ENCODE measurements around the gene TSSC4. TPM values are rescaled to one million over a fixed set of nuclear protein-coding genes. Genes with fewer than 3 reads are reported as not detected.
"Not testable (repeated sequence)": the region's sequence is repeated elsewhere in the genome, so short reads cannot be mapped to it uniquely, and the experiment has no call there.

The TSSC4 gene
- polyA plus RNA-seq, 1 experiment, result 30.5 TPM

DNA sequence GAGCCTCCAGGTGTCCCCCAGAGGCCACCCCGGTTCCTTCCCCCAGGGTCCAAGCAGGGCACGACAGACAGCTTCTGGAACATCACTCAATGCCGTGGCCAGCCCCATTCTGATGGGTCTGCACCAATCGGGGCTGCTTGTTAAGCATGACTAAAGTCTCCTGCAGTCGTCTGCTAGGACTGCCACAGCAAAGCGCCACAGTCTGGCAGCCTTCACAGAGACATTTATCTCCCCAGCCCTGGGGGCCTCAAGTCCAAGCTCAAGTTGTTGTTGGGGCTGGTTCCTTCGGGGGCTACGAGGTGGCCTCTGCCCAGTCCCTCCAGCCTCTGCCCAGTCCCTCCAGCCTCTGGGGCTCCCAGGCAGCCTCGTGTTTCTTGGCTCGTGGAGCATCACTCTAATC, 37.4 kb upstream of the TSSC4 start:
- CTCF ChIA-PET, result interaction anchor here (1.4 to 2.1 kb wide), 2 partner anchors 57 to 58 kb away, joined by 4 to 6 read pairs; no protein-coding TSS in a partner anchor
- POLR2A ChIA-PET, result no interaction called here
- no peaks in the 10 kb centered on the region for H3K36me3 ChIP-seq (ENCODE audit: control insufficient read depth, insufficient read depth, low read length)
- DNase-seq (ENCODE audit: low read depth), result no peak
- TF ChIP-seq, protein P1, sequence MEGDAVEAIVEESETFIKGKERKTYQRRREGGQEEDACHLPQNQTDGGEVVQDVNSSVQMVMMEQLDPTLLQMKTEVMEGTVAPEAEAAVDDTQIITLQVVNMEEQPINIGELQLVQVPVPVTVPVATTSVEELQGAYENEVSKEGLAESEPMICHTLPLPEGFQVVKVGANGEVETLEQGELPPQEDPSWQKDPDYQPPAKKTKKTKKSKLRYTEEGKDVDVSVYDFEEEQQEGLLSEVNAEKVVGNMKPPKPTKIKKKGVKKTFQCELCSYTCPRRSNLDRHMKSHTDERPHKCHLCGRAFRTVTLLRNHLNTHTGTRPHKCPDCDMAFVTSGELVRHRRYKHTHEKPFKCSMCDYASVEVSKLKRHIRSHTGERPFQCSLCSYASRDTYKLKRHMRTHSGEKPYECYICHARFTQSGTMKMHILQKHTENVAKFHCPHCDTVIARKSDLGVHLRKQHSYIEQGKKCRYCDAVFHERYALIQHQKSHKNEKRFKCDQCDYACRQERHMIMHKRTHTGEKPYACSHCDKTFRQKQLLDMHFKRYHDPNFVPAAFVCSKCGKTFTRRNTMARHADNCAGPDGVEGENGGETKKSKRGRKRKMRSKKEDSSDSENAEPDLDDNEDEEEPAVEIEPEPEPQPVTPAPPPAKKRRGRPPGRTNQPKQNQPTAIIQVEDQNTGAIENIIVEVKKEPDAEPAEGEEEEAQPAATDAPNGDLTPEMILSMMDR (IDR thresholded peaks at IDR 0.05; ENCODE audit: insufficient read depth, low read depth, low read length), result no peak
- peaks cover 1% of the 10 kb centered on the region; the same call in 1 of the 2 replicates for H3K27me3 ChIP-seq (ENCODE audit: control insufficient read depth, insufficient read depth, low read length)
- no peak overlapping the region for H3K4me3 ChIP-seq (ENCODE audit: low read depth, low read length)

DNA sequence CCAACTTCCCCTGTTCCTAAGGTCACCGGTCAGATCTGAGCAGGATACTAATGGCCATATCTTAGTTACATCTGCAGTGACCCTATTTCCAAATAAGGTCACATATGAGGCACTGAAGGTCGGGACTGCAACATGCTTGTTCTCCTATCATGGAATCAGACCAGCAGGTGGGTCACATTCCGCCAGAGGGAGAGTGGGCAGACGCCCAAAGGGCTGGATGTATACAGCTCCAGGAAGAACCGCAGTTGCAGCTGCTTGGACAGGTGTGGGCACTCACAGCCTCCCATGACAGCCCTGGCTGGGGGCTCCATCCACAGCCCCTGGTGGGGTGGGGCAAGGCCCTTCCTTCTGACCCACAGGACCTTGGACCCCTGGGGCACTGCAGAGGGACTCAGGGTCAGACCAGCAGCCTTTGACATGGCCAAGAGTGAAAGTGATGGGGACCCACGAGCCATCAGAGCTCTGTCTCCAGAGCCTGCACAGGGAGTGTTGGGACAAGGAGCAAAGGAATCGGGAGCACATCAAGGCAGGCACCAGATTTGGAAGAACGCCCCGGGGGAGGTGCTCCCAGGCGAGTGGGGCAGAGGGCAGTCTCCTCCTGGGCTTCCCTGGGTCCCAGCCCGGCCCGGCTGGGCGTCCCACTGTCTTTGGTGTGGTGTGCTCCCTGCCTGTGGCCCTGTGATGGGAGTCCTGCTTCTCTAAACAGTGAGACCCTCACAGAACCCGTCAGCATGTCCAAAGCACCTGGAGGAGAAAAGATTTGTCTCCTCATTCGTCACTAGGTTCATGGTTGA, 36.8 kb upstream of the TSSC4 start:
- no peak for DNase-seq (ENCODE audit: low read depth)
- TF ChIP-seq, protein P1 (IDR thresholded peaks at IDR 0.05; ENCODE audit: insufficient read depth, low read depth, low read length), result no peak
- ChIA-PET CTCF (interaction anchor here (1.4 kb wide), 1 partner anchor 58 kb away, joined by 4 read pairs; no protein-coding TSS in a partner anchor), POLR2A (no interaction called here)
- Histone ChIP-seq H3K36me3 (ENCODE audit: control insufficient read depth, insufficient read depth, low read length) (no peaks in the 10 kb centered on the region), H3K27me3 (ENCODE audit: control insufficient read depth, insufficient read depth, low read length) (peaks cover 1% of the 10 kb centered on the region; the same call in 1 of the 2 replicates), H3K4me3 (ENCODE audit: low read depth, low read length) (no peak overlapping the region)

DNA sequence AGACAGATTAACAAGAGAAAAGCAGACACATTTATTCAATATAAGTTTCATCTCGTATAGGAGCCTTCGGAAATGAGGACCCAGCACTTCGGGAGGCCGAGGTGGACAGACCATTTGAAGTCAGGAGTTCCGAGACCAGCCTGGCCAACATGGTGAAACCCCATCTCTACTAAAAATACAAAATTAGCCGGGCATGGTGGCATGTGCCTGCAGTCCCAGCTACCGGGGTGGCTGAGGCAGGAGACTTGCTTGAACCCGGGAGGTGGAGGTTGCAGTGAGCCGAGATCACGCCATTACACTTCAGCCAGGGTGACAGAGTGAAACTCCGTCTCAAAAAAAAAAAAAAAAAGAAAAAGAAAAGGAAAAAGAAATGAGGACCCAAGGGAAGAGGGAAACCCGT, 36.2 kb upstream of the TSSC4 start:
- CTCF ChIA-PET; POLR2A ChIA-PET; H3K27me3 ChIP-seq (ENCODE audit: control insufficient read depth, insufficient read depth, low read length); DNase-seq (ENCODE audit: low read depth); H3K36me3 ChIP-seq (ENCODE audit: control insufficient read depth, insufficient read depth, low read length); H3K4me3 ChIP-seq (ENCODE audit: low read depth, low read length): not testable (repeated sequence)

DNA sequence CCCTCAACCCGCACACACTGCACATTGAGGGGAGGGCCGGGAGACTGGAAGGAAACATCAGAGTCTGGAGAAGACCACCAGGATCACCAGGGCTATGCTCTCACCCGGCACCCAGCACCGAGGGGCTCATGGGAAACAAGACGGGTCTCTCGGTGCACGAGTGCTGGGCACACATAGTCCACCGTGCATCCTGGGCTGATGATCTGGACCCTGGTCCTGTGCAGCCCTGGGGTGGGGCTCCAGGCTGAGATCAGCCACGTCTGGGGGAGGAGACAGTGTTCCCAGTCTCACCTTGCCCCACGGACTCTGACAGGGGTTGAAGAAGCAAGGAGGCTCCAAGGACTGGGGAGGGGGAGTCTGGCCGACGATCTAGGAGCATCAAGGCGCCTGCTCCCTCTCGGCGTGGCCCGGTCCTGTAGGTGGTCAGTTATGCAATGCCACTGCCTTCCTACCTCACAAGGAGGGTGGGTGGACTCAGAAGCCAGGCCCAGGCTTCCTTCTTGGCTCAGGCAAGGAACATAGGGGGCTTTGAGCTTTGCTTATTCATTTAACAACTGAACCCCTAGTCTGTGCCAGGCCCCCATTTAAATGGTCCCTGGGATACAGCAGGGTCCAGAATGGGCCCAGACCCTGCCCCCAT, 34.9 kb upstream of the TSSC4 start:
- Histone ChIP-seq H3K4me3 (ENCODE audit: low read depth, low read length) (no peak overlapping the region), H3K27me3 (ENCODE audit: control insufficient read depth, insufficient read depth, low read length) (peaks cover 1% of the 10 kb centered on the region; the same call in 1 of the 2 replicates), H3K36me3 (ENCODE audit: control insufficient read depth, insufficient read depth, low read length) (no peaks in the 10 kb centered on the region)
- POLR2A ChIA-PET, result no interaction called here
- DNase-seq (ENCODE audit: low read depth), result no peak
- TF ChIP-seq, protein P1 (IDR thresholded peaks at IDR 0.05; ENCODE audit: insufficient read depth, low read depth, low read length), result no peak
- CTCF ChIA-PET, result no interaction called here

DNA sequence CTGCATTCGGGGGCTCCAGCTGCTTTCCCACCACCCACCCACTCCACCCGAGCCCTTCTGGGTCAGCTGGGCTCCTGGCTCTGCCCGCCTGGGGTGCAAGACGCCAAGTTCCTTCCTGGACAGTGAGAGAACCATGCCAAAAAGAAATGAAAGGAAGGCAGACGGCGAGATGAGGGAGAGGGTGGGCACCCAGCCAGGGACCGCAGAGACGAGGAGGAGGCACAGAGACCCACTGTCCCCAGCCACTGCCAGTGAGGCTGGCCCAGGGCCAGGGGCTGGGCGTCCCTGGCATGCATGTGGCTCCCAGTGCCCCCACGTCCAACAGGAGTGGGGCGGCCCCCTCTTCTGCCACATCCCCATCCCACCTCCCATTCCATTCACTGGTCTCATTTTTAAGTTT, 34.3 kb upstream of the TSSC4 start:
- peaks cover 1% of the 10 kb centered on the region; the same call in 1 of the 2 replicates for H3K27me3 ChIP-seq (ENCODE audit: control insufficient read depth, insufficient read depth, low read length)
- H3K4me3 ChIP-seq (ENCODE audit: low read depth, low read length), result no peak overlapping the region
- no peaks in the 10 kb centered on the region for H3K36me3 ChIP-seq (ENCODE audit: control insufficient read depth, insufficient read depth, low read length)
- no peak for DNase-seq (ENCODE audit: low read depth)
- TF ChIP-seq, protein P1 (IDR thresholded peaks at IDR 0.05; ENCODE audit: insufficient read depth, low read depth, low read length), result no peak
- CTCF ChIA-PET, result no interaction called here
- POLR2A ChIA-PET, result no interaction called here
